ENCODE results near the gene NPFFR2. TPM values are rescaled to one million over a fixed set of nuclear protein-coding genes. Genes with fewer than 3 reads are reported as not detected.

The NPFFR2 gene
- total RNA-seq, 1 experiment from 2014 or later, result not detected

DNA sequence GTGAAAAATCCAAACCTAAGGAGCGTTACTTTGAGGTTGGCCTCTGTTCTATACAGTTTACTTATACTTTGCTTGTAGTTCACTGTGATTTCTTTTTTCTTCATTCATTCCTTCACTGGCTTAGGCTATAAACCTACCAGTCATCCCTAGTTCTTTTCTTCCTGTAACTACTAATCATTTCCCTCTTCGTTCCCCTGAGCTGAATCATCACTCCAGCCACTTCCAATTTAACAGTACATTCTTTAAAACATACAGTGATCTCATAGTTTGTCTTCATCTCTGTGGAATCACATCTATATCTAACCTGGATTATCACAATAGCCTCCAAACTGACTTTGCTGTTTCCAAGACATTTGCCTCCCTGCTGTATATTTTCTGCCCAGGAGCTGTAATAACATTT, 25.2 kb upstream of the NPFFR2 start:
- DNase-seq (ENCODE audit: low read depth, low spot score) (no peak), ATAC-seq (no peak)
- POLR2A ChIA-PET, result no interaction called here
- Histone ChIP-seq H3K9ac (ENCODE audit: low read length) (no peak overlapping the region), H3K4me3 (replicated peaks in 1 of 2; ENCODE audit: low read depth in 1 of 2, low read length in 2 of 2) (no peak overlapping the region), H3K27ac (ENCODE audit: low read depth, low read length) (no peak overlapping the region), H3K36me3 (ENCODE audit: control insufficient read depth in 1 of 2, insufficient read depth in 2 of 2, low read length in 2 of 2) (no peaks in the 10 kb centered on the region), H4K20me1 (ENCODE audit: insufficient read depth) (no peaks in the 10 kb centered on the region), H3K9me2 (ENCODE audit: insufficient read depth) (no peaks in the 10 kb centered on the region), H3K4me1 (ENCODE audit: control insufficient read depth in 1 of 2, insufficient read depth in 2 of 2, low read length in 2 of 2) (no peaks in the 10 kb centered on the region), H3K79me2 (ENCODE audit: insufficient read depth, low read length) (no peaks in the 10 kb centered on the region), H3K27me3 (ENCODE audit: insufficient read depth, low read length) (no peaks in the 10 kb centered on the region), H2AFZ (ENCODE audit: low read depth, low read length, poor library complexity, severe bottlenecking) (no peak overlapping the region), H3K9me3 (ENCODE audit: control insufficient read depth in 1 of 2, insufficient read depth in 1 of 2, low read depth in 1 of 2, low read length in 2 of 2) (peaks cover 0 to 4% of the 10 kb centered on the region in 2 experiments; a peak in 1 of 4 replicates), H3K4me2 (ENCODE audit: low read length) (no peak overlapping the region)
- CTCF ChIA-PET, result no interaction called here
- intact Hi-C loops (cut with micrococcal nuclease), result no loop called here
- no TSS peak for BruUV-seq (replicated peaks)
- RAD21 ChIA-PET (ENCODE audit: low non-redundant PET in 1 of 2, low total read pairs in 2 of 2, uncharacterized antibody in 2 of 2, unreplicated experiment in 2 of 2), result no interaction called here
- TF ChIP-seq, protein P1, sequence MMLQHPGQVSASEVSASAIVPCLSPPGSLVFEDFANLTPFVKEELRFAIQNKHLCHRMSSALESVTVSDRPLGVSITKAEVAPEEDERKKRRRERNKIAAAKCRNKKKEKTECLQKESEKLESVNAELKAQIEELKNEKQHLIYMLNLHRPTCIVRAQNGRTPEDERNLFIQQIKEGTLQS (IDR thresholded peaks at IDR 0.05), result no peak
- TF ChIP-seq EGR1 (IDR thresholded peaks at IDR 0.05; ENCODE audit: low read depth) (no peak), JUND (IDR thresholded peaks at IDR 0.05) (no peak), ELF1 (IDR thresholded peaks at IDR 0.05; ENCODE audit: borderline replicate concordance, low read depth) (no peak), ZNF274 (IDR thresholded peaks at IDR 0.05; ENCODE audit: low read depth, low read length) (no peak)
- TF ChIP-seq, protein P2, sequence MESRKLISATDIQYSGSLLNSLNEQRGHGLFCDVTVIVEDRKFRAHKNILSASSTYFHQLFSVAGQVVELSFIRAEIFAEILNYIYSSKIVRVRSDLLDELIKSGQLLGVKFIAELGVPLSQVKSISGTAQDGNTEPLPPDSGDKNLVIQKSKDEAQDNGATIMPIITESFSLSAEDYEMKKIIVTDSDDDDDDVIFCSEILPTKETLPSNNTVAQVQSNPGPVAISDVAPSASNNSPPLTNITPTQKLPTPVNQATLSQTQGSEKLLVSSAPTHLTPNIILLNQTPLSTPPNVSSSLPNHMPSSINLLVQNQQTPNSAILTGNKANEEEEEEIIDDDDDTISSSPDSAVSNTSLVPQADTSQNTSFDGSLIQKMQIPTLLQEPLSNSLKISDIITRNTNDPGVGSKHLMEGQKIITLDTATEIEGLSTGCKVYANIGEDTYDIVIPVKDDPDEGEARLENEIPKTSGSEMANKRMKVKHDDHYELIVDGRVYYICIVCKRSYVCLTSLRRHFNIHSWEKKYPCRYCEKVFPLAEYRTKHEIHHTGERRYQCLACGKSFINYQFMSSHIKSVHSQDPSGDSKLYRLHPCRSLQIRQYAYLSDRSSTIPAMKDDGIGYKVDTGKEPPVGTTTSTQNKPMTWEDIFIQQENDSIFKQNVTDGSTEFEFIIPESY (IDR thresholded peaks at IDR 0.05; ENCODE audit: extremely low read depth, insufficient replicate concordance, low read length), result no peak
- TF ChIP-seq, protein P3, sequence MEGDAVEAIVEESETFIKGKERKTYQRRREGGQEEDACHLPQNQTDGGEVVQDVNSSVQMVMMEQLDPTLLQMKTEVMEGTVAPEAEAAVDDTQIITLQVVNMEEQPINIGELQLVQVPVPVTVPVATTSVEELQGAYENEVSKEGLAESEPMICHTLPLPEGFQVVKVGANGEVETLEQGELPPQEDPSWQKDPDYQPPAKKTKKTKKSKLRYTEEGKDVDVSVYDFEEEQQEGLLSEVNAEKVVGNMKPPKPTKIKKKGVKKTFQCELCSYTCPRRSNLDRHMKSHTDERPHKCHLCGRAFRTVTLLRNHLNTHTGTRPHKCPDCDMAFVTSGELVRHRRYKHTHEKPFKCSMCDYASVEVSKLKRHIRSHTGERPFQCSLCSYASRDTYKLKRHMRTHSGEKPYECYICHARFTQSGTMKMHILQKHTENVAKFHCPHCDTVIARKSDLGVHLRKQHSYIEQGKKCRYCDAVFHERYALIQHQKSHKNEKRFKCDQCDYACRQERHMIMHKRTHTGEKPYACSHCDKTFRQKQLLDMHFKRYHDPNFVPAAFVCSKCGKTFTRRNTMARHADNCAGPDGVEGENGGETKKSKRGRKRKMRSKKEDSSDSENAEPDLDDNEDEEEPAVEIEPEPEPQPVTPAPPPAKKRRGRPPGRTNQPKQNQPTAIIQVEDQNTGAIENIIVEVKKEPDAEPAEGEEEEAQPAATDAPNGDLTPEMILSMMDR (IDR thresholded peaks at IDR 0.05 in 2 of 3, conservative IDR thresholded peaks at IDR 0.05 in 1 of 3; ENCODE audit: borderline replicate concordance in 1 of 3, insufficient read depth in 1 of 3, low read depth in 2 of 3, low read length in 2 of 3), result no peak
- TF ChIP-seq, protein P4, sequence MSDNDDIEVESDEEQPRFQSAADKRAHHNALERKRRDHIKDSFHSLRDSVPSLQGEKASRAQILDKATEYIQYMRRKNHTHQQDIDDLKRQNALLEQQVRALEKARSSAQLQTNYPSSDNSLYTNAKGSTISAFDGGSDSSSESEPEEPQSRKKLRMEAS (IDR thresholded peaks at IDR 0.05), result no peak

Data from HCT116 (cell line).